Measurements from ENCODE around the gene FOSL1.

The FOSL1 gene

DNA sequence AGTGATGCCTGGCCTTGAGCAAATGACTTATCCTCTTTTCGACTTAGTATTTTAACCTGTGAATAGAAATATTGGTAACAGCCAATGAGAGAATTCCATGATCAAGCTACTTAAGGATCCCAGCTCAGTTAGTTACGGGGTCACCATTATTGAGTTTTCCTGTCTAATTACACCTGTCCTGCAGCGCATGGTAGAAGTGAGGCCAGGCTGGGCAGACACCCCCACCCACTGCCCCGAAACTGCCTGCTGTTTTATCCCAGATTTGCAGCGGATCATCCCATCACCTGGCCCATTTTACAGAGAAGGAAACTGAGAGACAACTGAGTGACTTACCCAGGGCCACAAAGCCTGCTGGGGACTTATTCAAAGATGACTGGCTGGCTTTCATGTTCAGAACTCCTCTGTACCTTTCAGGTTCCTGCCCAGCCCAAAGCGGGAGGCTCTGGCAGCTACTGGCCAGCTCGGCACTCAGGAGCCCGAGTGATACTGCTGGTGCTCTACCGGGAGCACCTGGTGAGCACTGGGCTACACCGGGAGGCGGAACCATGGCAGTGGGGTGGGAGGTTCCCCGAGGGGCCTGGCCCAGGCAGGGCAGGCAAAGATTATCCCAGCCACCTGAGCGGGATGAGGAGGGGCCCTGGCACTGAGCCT, 38.5 kb downstream of the FOSL1 start:
- DNase-seq: no peak

DNA sequence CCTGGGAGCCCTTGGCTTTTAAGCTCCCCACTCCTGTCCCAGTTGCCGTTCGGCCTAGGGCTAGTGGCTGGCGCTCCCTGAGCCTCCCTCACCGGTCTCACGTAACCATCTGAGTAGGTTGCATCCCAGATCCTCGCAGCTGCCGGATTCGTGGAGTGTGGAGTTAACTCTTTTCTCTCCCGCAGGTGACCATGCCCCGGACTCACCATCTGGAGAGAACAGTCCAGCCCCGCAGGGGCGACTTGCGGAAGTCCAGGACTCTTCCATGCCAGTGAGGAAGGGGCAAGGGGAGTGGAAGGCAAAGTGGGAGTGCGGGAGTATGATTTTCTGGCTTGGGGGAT, 39.1 kb downstream of the FOSL1 start:
- no peak for DNase-seq

DNA sequence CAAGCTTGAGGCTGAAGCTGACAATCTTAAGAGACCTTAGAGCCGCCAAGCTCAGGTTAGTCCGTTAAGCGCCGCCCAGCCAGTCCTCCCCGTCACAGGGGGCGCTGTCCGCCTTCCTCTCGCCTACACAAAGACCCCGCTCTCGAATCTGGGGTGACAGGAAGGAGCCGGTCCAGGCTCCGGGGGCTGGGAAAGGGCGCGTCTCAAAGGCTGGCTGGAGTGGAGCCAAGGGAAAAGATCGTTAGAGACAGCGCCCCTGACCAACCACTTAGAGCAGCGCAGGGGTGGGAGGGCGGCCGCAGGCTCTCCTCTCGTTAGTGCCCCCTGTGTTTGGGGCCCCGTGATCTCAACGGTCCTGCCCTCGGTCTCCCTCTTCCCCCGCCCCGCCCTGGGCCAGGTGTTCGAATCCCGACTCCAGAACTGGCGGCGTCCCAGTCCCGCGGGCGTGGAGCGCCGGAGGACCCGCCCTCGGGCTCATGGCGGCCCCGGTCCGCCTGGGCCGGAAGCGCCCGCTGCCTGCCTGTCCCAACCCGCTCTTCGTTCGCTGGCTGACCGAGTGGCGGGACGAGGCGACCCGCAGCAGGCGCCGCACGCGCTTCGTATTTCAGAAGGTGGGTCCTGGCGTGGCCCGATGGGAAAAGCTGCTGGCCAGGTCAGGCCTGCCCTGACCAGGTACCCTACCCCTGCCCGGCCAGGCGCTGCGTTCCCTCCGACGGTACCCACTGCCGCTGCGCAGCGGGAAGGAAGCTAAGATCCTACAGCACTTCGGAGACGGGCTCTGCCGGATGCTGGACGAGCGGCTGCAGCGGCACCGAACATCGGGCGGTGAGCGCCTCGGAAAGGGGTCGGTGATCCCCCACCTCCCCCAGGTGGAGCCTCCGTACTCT, 39.7 kb downstream of the FOSL1 start, which contains the start of gene MUS81:
Gene MUS81, plus strand, starts transcription at position 156 of the 887 bp plus-strand sequence. Its CDS starts 321 bp downstream, at position 477.
- peak; percentile 96 for DNase-seq

DNA sequence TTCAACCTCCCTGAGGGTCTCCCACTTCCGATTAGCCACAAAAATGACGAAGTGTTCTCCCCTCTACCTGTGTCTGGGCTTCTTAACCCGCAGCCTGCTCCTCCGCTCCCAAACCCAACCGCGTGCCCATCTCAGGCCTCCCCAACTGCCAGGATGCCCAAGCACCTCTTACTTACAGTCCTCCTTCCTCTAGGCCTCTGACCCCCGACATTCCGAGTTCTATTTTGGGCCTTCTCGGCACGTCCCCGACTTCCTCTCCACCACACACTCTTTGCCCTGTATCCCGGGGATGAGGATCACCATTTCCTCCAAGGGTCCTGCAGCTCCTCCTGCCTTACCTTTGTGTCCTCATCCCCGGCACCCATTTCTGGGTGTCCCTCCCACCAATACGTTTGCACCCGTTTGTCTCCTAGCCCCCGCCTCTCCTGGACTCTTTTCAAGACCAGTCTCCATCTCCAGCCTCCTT, 40.3 kb downstream of the FOSL1 start:
- DNase-seq: no peak

- DNase-seq: peak; percentile 98
These were observed 40.9 kb downstream of the FOSL1 start for GRCh38 chr11:65859095-65859811.

- no peak for DNase-seq
These were observed 41.5 kb downstream of the FOSL1 start for GRCh38 chr11:65858681-65859087.

DNA sequence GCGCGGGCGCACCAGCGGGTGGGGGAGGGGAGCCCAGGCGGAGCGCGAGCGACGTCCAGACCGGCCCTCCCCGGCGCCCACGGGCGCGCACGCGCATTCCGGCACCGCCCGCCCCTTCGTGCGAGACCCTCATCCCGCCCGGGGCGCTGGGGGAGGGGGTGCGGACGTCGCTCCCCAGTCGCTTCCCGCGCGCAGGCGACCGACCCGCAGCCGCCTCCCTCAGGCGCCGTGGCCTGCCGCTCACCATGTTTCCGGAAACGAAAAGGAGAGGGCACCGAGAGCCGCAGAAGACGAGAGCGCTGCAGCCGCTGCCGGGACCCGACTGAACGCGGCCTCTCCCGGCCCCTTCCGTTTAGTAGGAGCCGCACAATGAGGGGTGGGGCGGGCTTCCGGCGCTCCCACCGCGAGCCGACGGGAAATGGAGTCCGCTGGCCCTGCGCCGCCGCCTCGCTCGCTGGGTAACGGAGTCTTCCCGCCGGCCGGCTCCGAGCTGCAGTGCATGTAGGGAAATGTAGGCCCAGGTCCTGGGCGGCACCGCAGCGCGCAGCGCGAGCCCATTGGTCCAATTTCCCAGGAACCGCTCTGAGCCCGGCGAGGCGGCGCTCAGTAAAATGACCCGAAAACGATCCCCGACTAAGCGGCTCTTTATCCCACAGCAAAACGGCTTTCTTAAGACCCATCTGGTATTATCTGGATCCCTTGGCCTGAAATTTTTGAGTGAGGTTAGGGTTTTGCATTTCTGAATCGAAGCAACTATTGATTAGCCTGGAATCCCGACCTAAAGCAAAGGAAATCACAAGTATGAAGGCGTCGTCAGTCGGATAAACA, 42.1 kb downstream of the FOSL1 start, which contains the start of gene CFL1:
Gene CFL1, minus strand, starts transcription at position 328 of the 828 bp plus-strand sequence. Its CDS starts 81 bp downstream, at position 247.
- peak; percentile 97 for DNase-seq

GRCh38 chr11:65857500-65857852, 42.7 kb downstream of the FOSL1 start:
- no peak for DNase-seq

GRCh38 chr11:65856689-65857499, 43.3 kb downstream of the FOSL1 start:
- peak; percentile 84 for DNase-seq

DNA sequence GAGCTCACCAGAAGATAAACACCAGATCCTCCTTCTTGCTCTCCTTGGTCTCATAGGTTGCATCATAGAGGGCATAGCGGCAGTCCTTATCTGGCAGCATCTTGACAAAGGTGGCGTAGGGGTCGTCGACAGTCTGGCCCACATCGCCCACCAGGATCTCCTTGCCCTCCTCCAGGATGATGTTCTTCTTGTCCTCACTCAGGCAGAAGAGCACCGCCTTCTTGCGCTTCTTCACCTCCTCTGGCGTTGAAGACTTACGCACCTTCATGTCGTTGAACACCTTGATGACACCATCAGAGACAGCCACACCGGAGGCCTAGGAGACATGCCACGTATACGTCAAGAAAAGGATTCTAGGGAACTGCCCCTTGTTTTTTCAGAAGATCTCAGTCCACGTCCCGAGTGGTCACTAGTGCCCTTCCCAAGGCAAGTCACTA, 44.2 kb downstream of the FOSL1 start:
- peak; percentile 3 for DNase-seq

GRCh38 chr11:65854852-65855837, 45.0 kb downstream of the FOSL1 start:
- peak; percentile 3 for DNase-seq

DNA sequence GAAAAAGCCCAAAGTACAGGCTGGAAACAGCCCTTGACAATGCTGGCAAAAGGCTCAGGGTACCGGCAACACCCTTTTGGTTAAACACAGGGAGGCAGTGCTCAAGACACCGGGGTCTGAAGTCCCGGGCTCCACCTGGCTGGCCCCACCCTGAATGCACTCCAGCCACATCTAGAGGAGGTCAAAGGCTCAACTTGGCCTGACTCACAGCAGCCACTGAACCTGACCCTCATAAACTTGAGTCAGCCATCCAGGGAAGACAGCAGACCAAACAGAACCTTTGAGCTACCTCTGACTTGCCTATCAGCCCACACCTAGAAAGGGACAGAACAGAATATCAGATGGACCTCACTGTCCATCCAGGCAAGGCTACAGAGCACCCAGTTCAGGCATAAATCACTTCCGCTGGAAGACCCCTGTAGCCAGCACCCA, 46.0 kb downstream of the FOSL1 start:
- no peak for DNase-seq

- DNase-seq: peak; percentile 3
These were observed 46.8 kb downstream of the FOSL1 start for GRCh38 chr11:65853246-65853979.

- DNase-seq: no peak
These were observed 47.5 kb downstream of the FOSL1 start for GRCh38 chr11:65852508-65853245.

- DNase-seq: no peak
These were observed 48.2 kb downstream of the FOSL1 start for GRCh38 chr11:65851811-65852507.

DNA sequence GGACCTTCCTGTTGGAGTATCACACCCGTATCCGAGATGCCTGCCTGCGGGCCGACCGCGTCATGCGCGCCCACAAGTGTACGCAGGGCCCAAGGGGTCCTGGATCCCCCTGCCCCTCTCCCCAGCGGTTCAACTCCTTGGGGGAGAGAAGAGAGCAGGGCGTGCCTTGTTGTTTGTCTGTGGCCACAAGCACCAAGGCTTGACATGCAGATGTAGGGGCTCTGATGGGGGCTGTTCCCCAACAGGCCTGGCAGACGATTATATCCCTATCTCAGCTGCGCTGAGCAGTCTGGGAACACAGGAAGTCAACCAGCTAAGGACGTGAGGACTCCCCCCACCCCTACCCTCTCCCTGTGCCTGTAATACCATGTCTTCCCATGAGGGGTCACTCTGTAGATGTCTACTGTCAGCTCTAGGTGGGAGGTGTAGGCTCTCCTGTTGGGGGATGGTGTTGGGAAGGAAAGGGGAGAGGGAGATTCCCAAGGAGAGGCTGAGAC, 49.1 kb downstream of the FOSL1 start:
- DNase-seq: no peak

GRCh38 chr11:65850217-65851082, 49.7 kb downstream of the FOSL1 start:
- no peak for DNase-seq
